ENCODE measurements around the gene BAG3. TPM values are rescaled to one million over a fixed set of nuclear protein-coding genes. Genes with fewer than 3 reads are reported as not detected.

The BAG3 gene
- total RNA-seq, 2 experiments from 2014 or later: 13.4 to 14.3 TPM

- CTCF ChIA-PET: interaction anchor here (0.8 to 2.2 kb wide), 7 partner anchors 8 to 68 kb away, joined by 3 to 6 read pairs (median 3); no protein-coding TSS in a partner anchor
- Mint-ChIP-seq H3K4me3 (no peak overlapping the region), H3K4me1 (ENCODE audit: low read depth) (peaks cover 16% of the 10 kb centered on the region), H3K27ac (no peak overlapping the region), H3K27me3 (no peaks in the 10 kb centered on the region), H3K9me3 (peaks cover 2% of the 10 kb centered on the region), H3K36me3 (ENCODE audit: low read depth) (no peaks in the 10 kb centered on the region)
- intact Hi-C loops (cut with micrococcal nuclease): no loop called here
- POLR2A ChIA-PET: no interaction called here
- no peak for TF ChIP-seq CTCF (IDR thresholded peaks at IDR 0.05)
- DNase-seq (no peak), ATAC-seq (no peak)
Measured at GRCh38 chr10:119644205-119644814, 6.9 kb upstream of the BAG3 start.

- Mint-ChIP-seq H3K9me3 (peaks cover 2% of the 10 kb centered on the region), H3K27ac (no peak overlapping the region), H3K4me3 (no peak overlapping the region), H3K27me3 (no peaks in the 10 kb centered on the region), H3K4me1 (ENCODE audit: low read depth) (peaks cover 18% of the 10 kb centered on the region), H3K36me3 (ENCODE audit: low read depth) (no peaks in the 10 kb centered on the region)
- intact Hi-C loops (cut with micrococcal nuclease): no loop called here
- no peak for ATAC-seq
- TF ChIP-seq CTCF (IDR thresholded peaks at IDR 0.05): no peak
- POLR2A ChIA-PET: no interaction called here
- DNase-seq: no peak
- CTCF ChIA-PET: interaction anchor here (1.0 to 1.5 kb wide), 4 partner anchors 8 to 68 kb away, joined by 3 read pairs; no protein-coding TSS in a partner anchor
Measured at GRCh38 chr10:119644994-119645393, 6.2 kb upstream of the BAG3 start.

GRCh38 chr10:119650062-119650461 lies 1.1 kb upstream of the BAG3 start:
- ChIA-PET CTCF (interaction anchor here (1.5 to 1.7 kb wide), 2 partner anchors 8 to 52 kb away, joined by 4 read pairs; no protein-coding TSS in a partner anchor), POLR2A (interaction anchor here (0.6 to 1.0 kb wide), 2 partner anchors 52 to 417 kb away, joined by 3 read pairs; no protein-coding TSS in a partner anchor)
- H3K9me3 Mint-ChIP-seq: peaks cover 2% of the 10 kb centered on the region

GRCh38 chr10:119651514-119652360 lies 557 bp downstream of the BAG3 start:
- Mint-ChIP-seq H3K27ac (peak overlapping the region; percentile 90), H3K9me3 (no peaks in the 10 kb centered on the region), H3K4me3 (peak overlapping the region; percentile 95), H3K4me1 (ENCODE audit: low read depth) (peaks cover 43% of the 10 kb centered on the region), H3K27me3 (no peaks in the 10 kb centered on the region), H3K36me3 (ENCODE audit: low read depth) (peaks cover 13% of the 10 kb centered on the region)
- peak; percentile 18 for ATAC-seq
- TF ChIP-seq CTCF (IDR thresholded peaks at IDR 0.05): no peak
- DNase-seq: peak; percentile 29
- intact Hi-C loops (cut with micrococcal nuclease): loop anchor here (5.0 kb wide), 1 partner anchor 54 kb away; the partner anchor contains the start of gene TIAL1
- ChIA-PET CTCF (interaction anchor here (1.3 to 2.9 kb wide), 6 partner anchors 9 to 55 kb away, joined by 4 to 12 read pairs (median 4); partner anchors contain the start of gene TIAL1), POLR2A (interaction anchor here (1.0 to 1.6 kb wide), 3 partner anchors 23 to 221 kb away, joined by 3 to 9 read pairs (median 3); partner anchors contain the start of gene MCMBP)

More at GRCh38 chr10:119650062-119650461, 1.1 kb upstream of the BAG3 start:
- ATAC-seq (no peak), DNase-seq (no peak)
- H3K4me1 Mint-ChIP-seq (ENCODE audit: low read depth): peaks cover 29% of the 10 kb centered on the region
- peaks cover 9% of the 10 kb centered on the region for H3K36me3 Mint-ChIP-seq (ENCODE audit: low read depth)
- intact Hi-C loops (cut with micrococcal nuclease): loop anchor here (5.0 kb wide), 1 partner anchor 53 kb away; the partner anchor contains the start of gene TIAL1
- peak overlapping the region; percentile 95 for H3K4me3 Mint-ChIP-seq
- H3K27me3 Mint-ChIP-seq: no peaks in the 10 kb centered on the region
- TF ChIP-seq CTCF (IDR thresholded peaks at IDR 0.05): no peak
- peak overlapping the region; percentile 98 for H3K27ac Mint-ChIP-seq
